H1 (cell line): ENCODE measurements around the gene CDH8. TPM values are rescaled to one million over a fixed set of nuclear protein-coding genes. Genes with fewer than 3 reads are reported as not detected.

Experiments
- CTCF ChIA-PET: fragments of 300-600 bp; sonication (Branson Sonifier 250); formaldehyde crosslinking; loops from one replicate; lab custom pipeline; 2021; ENCODE audit not compliant: partially characterized antibody; lab: Charles Lee
- POLR2A ChIA-PET: fragments of 300-600 bp; sonication (Branson Sonifier 250); formaldehyde crosslinking; loops from one replicate; lab custom pipeline; 2021; ENCODE audit warnings: inconsistent platforms; ENCODE audit not compliant: partially characterized antibody; lab: Charles Lee
- DNase-seq, 2 experiments: peaks; one replicate each; pipeline versions ENCODE4 v3.0.0 to v3.0.0-alpha.2; 2010 to 2022; ENCODE audit warnings: low spot score in 2 of 2, low read depth in 1 of 2, mixed read lengths in 1 of 2
- FAIRE-seq: peaks from 2 replicates; lab custom pipeline; 2011; peaks lifted over from hg19 to GRCh38; lab: Jason Lieb, UNC
- H2AFZ ChIP-seq: 2 replicates; pipeline ENCODE4 v1.8.1; 2012; ENCODE audit warnings: low read length, inconsistent platforms
- H2AK5ac ChIP-seq: 2 replicates; pipeline ENCODE4 v1.6.1; 2013; ENCODE audit warnings: low read depth, low read length
- H2BK120ac ChIP-seq: replicated peaks from 2 replicates; pipeline ENCODE3; 2013; ENCODE audit warnings: low read depth, low read length, inconsistent platforms
- H2BK12ac ChIP-seq: 2 replicates; pipeline ENCODE4 v1.6.1; 2013; ENCODE audit warnings: low read depth, low read length
- H2BK15ac ChIP-seq: 2 replicates; pipeline ENCODE4 v1.6.1; 2013; ENCODE audit warnings: low read length
- H2BK20ac ChIP-seq: 2 replicates; pipeline ENCODE4 v1.6.1; 2013; ENCODE audit warnings: low read length
- H2BK5ac ChIP-seq: 2 replicates; pipeline ENCODE4 v1.6.1; 2013; ENCODE audit warnings: low read depth, low read length
- H3K14ac ChIP-seq: 2 replicates; pipeline ENCODE4 v1.6.1; 2013; ENCODE audit warnings: inconsistent platforms; ENCODE audit not compliant: insufficient read length
- H3K18ac ChIP-seq: 2 replicates; pipeline ENCODE4 v1.6.1; 2013; ENCODE audit warnings: low read length; ENCODE audit errors: extremely low read depth
- H3K23ac ChIP-seq: 2 replicates; pipeline ENCODE4 v1.6.1; 2013; ENCODE audit warnings: inconsistent platforms; ENCODE audit not compliant: insufficient read length
- H3K23me2 ChIP-seq: 2 replicates; pipeline ENCODE4 v1.6.1; 2013; ENCODE audit warnings: low read depth, low read length
- H3K27ac ChIP-seq: 2 replicates; pipeline ENCODE4 v1.6.1; 2011; ENCODE audit warnings: low read depth, low read length, inconsistent platforms
- H3K27me3 ChIP-seq, 4 experiments: replicated peaks in 1 of 4; 1 replicate in 1 of 4; 2 replicates in 3 of 4; pipeline versions ENCODE4 v1.6.1 to v1.8.1; 2011 to 2013; ENCODE audit warnings: low read length in 3 of 4, mild to moderate bottlenecking in 3 of 4, inconsistent platforms in 2 of 4, mixed read lengths in 2 of 4, moderate library complexity in 1 of 4; ENCODE audit not compliant: control insufficient read depth in 3 of 4, insufficient read depth in 3 of 4; ENCODE audit errors: extremely low read depth in 1 of 4
- H3K36me3 ChIP-seq, 4 experiments: 2 replicates each; pipeline versions ENCODE4 v1.6.1 to v1.8.1; 2011 to 2013; ENCODE audit warnings: mild to moderate bottlenecking in 4 of 4, low read length in 3 of 4, moderate library complexity in 2 of 4, control low read depth in 1 of 4, inconsistent platforms in 1 of 4; ENCODE audit not compliant: insufficient read depth in 4 of 4, control insufficient read depth in 2 of 4
- H3K4ac ChIP-seq: replicated peaks from 2 replicates; pipeline ENCODE3; 2013; ENCODE audit warnings: low read length, low read depth, mixed read lengths, inconsistent platforms; ENCODE audit not compliant: insufficient read length
- H3K4me1 ChIP-seq, 4 experiments: replicated peaks in 1 of 4; 1 replicate in 1 of 4; 2 replicates in 3 of 4; pipeline versions ENCODE4 v1.6.1 to v1.8.1; 2011 to 2013; ENCODE audit warnings: low read length in 3 of 4, inconsistent platforms in 2 of 4, mixed read lengths in 1 of 4; ENCODE audit not compliant: insufficient read depth in 4 of 4, control insufficient read depth in 3 of 4
- H3K4me2 ChIP-seq, 2 experiments: 2 replicates each; pipeline versions ENCODE4 v1.6.1 to v1.8.1; 2011 to 2013; ENCODE audit warnings: low read depth in 2 of 2, low read length in 2 of 2, control low read depth in 1 of 2, inconsistent platforms in 1 of 2, mild to moderate bottlenecking in 1 of 2; ENCODE audit not compliant: insufficient read depth in 1 of 2
- H3K4me3 ChIP-seq, 4 experiments: fragments of 200-600, 300-600 bp in 1 of 4; sonication (generic), shearing (Covaris generic), sonication (Bioruptor Twin) in 1 of 4; 2 replicates each; pipeline versions ENCODE4 v1.5.1 to v1.8.1; 2011 to 2016; ENCODE audit warnings: low read length in 4 of 4, low read depth in 3 of 4, control low read depth in 2 of 4, inconsistent platforms in 2 of 4, mild to moderate bottlenecking in 2 of 4, mixed read lengths in 1 of 4, moderate library complexity in 1 of 4; ENCODE audit not compliant: insufficient read depth in 2 of 4; ENCODE audit errors: extremely low read depth in 1 of 4
- H3K56ac ChIP-seq: replicated peaks from 2 replicates; pipeline ENCODE3; 2013; ENCODE audit warnings: low read depth, mild to moderate bottlenecking, mixed read lengths, low read length, inconsistent platforms; ENCODE audit not compliant: insufficient read length
- H3K79me1 ChIP-seq: 2 replicates; pipeline ENCODE4 v1.6.1; 2013; ENCODE audit warnings: low read depth, low read length, control low read depth
- H3K79me2 ChIP-seq, 2 experiments: 2 replicates each; pipeline versions ENCODE4 v1.6.1 to v1.8.1; 2012 to 2013; ENCODE audit warnings: low read length in 2 of 2, mild to moderate bottlenecking in 2 of 2, inconsistent platforms in 1 of 2; ENCODE audit not compliant: insufficient read depth in 2 of 2, control insufficient read depth in 1 of 2
- H3K9ac ChIP-seq, 4 experiments: replicated peaks in 1 of 4; 1 replicate in 1 of 4; 2 replicates in 3 of 4; pipeline versions ENCODE4 v1.6.1 to v1.8.1; 2011 to 2013; ENCODE audit warnings: low read depth in 3 of 4, low read length in 3 of 4, control low read depth in 2 of 4, mild to moderate bottlenecking in 2 of 4, moderate library complexity in 2 of 4, inconsistent platforms in 1 of 4; ENCODE audit errors: extremely low read depth in 1 of 4
- H3K9me3 ChIP-seq, 2 experiments: 2 replicates each; pipeline versions ENCODE4 v1.6.1 to v1.8.1; 2012 to 2013; ENCODE audit warnings: mild to moderate bottlenecking in 2 of 2, moderate library complexity in 2 of 2, control low read depth in 1 of 2, inconsistent platforms in 1 of 2, low read depth in 1 of 2, low read length in 1 of 2, mixed read lengths in 1 of 2; ENCODE audit not compliant: insufficient read depth in 2 of 2
- H4K20me1 ChIP-seq, 2 experiments: replicated peaks in 1 of 2; 2 replicates each; pipeline versions ENCODE3 to v1.8.1; 2011 to 2013; ENCODE audit warnings: inconsistent platforms in 2 of 2, low read length in 2 of 2, mild to moderate bottlenecking in 1 of 2; ENCODE audit not compliant: insufficient read depth in 2 of 2, control insufficient read depth in 1 of 2
- H4K5ac ChIP-seq: 2 replicates; pipeline ENCODE4 v1.6.1; 2013; ENCODE audit warnings: low read length, low read depth, mixed read lengths, inconsistent platforms; ENCODE audit not compliant: insufficient read length
- H4K8ac ChIP-seq: 2 replicates; pipeline ENCODE4 v1.8.0; 2013; ENCODE audit warnings: mild to moderate bottlenecking, moderate library complexity, low read length, inconsistent platforms; ENCODE audit not compliant: insufficient read depth; ENCODE audit errors: extremely low read depth
- H4K91ac ChIP-seq: replicated peaks from 2 replicates; pipeline ENCODE3; 2013; ENCODE audit warnings: low read length, mixed read lengths, inconsistent platforms; ENCODE audit not compliant: insufficient read length
- BCL11A ChIP-seq, 2 experiments: IDR thresholded peaks; one replicate each; pipeline ENCODE4 v1.6.1; 2011; ENCODE audit warnings: low read depth in 2 of 2, low read length in 2 of 2, mild to moderate bottlenecking in 2 of 2
- CHD1 ChIP-seq: IDR thresholded peaks from 2 replicates; pipeline ENCODE4 v1.6.1; 2012; ENCODE audit warnings: low read depth, low read length, improper control_type of control experiment
- CTBP2 ChIP-seq: IDR thresholded peaks from 2 replicates; pipeline ENCODE4 v1.7.0; 2011; ENCODE audit warnings: borderline replicate concordance, mild to moderate bottlenecking, moderate library complexity, mixed read lengths, low read length; ENCODE audit not compliant: insufficient read depth, insufficient read length
- HDAC6 ChIP-seq: IDR thresholded peaks from one replicate; pipeline ENCODE4 v1.7.1; 2012; ENCODE audit warnings: low read depth, mild to moderate bottlenecking, inconsistent platforms, low read length, moderate library complexity
- KDM1A ChIP-seq: fragments of 200-600, 300-600 bp; sonication (generic); IDR thresholded peaks from 2 replicates; pipeline ENCODE4 v1.7.1; 2016; ENCODE audit warnings: mild to moderate bottlenecking, low read length, borderline replicate concordance
- KDM5A ChIP-seq: fragments of 200-600 bp; IDR thresholded peaks from 2 replicates; pipeline ENCODE4 v1.7.1; 2012; ENCODE audit warnings: mild to moderate bottlenecking, low read length, inconsistent platforms, mixed read lengths
- NANOG ChIP-seq: IDR thresholded peaks from 2 replicates; pipeline ENCODE4 v1.6.1; 2011; ENCODE audit warnings: low read length, low read depth, mild to moderate bottlenecking, inconsistent platforms; ENCODE audit not compliant: insufficient read depth, poor library complexity, severe bottlenecking
- SIRT6 ChIP-seq: IDR thresholded peaks from one replicate; pipeline ENCODE4 v1.7.1; 2012; ENCODE audit warnings: low read length, inconsistent platforms
- SP1 ChIP-seq: IDR thresholded peaks from 2 replicates; pipeline ENCODE4 v1.6.1; 2011; ENCODE audit warnings: low read depth, low read length
- ZNF274 ChIP-seq: IDR thresholded peaks from 2 replicates; pipeline ENCODE4 v1.7.0; 2012; ENCODE audit warnings: low read length, borderline replicate concordance; ENCODE audit errors: extremely low read depth
- WGBS, 2 experiments: shearing (Covaris generic) in 1 of 2; methylation state at CpG; one replicate each; pipeline versions ENCODE4 v1.1.6 to v1.1.7; 2013 to 2015; ENCODE audit warnings: low lambda C conversion rate in 2 of 2, mixed read lengths in 2 of 2, inconsistent platforms in 1 of 2, low coverage in 1 of 2, missing lambda C conversion rate in 1 of 2; ENCODE audit not compliant: insufficient replicate concordance in 2 of 2, insufficient coverage in 1 of 2, insufficient read length in 1 of 2; ENCODE audit errors: extremely low coverage in 1 of 2, missing lambda C conversion rate in 1 of 2; 5-methylcytosine and 5-hydroxymethylcytosine counted together
- polyA plus RNA-seq, 7 experiments: library from polyadenylated mRNA; depleted of rRNA in 3 of 7; stranded (reverse) in 5 of 7; unstranded in 2 of 7; fragments of >200 nt in 5 of 7; fragments of 200-250 nt in 2 of 7; gene quantifications; 1 replicate in 5 of 7; 2 replicates in 1 of 7; 4 replicates in 1 of 7; pipeline versions ENCODE4 v1.2.1 to v1.2.3, GENCODE V29; 2011 to 2013; ENCODE audit warnings: missing spikeins in 2 of 7, mixed read lengths in 2 of 7
- total RNA-seq: library from RNA; stranded (reverse); fragmentation: NEBNext Ultra II Directional; extraction: Animal tissue kit (Norgen Biotek cat#: 25700); gene quantifications from 2 replicates; pipeline ENCODE4 v1.2.1, GENCODE V29; 2021
- TF ChIP-seq, protein P1 (sequence below): IDR thresholded peaks from 2 replicates; pipeline ENCODE4 v1.6.1; 2012; ENCODE audit warnings: low read length, inconsistent platforms

Gene CDH8
- total and polyA plus RNA-seq, 2 of the 8 experiments (the other 6 are each of a cell fraction or from before 2014, with no cell fraction given), result 7.7 to 8.4 TPM

DNA sequence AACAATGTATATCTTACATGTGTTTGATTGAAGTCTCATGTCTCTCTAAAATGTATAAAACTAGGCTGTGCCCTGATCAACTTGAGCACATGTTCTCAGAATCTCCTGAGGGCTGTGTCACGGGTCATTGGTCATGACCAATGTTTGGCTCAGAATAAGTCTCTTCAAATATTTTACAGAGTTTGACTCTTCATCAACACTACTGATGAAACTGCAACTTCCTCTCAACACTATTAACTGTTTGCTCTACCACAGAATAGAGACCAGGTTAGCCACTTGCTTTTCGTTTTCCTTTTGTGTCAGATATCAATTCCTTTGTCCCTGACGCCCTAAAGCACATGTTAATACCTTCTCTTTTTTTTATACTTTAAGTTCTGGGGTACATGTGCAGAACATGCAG lies 358.1 kb downstream of the CDH8 start:
- no peak overlapping the region for H2BK12ac ChIP-seq
- WGBS, 2 experiments, result 84% methylated on average over 3 of the region's 3 CpGs; no CpG with 5 or more reads in 1 of the 2 experiments
- CTCF ChIA-PET, result no interaction called here
- H4K91ac ChIP-seq, result no peak overlapping the region
- H3K4me3 ChIP-seq, result no peak overlapping the region
- no peak overlapping the region for H3K9ac ChIP-seq
- POLR2A ChIA-PET, result no interaction called here
- peak overlapping the region; percentile 55 for H2BK120ac ChIP-seq
- DNase-seq (no peak), FAIRE-seq (peak; percentile 65)
- no peak overlapping the region for H2AK5ac ChIP-seq
- peak overlapping the region; percentile 42; the same call in 1 of the 2 replicates for H3K18ac ChIP-seq
- peaks cover 0 to 7% (median 0%) of the 10 kb centered on the region in 4 experiments; a peak in 1 of 7 replicates for H3K4me1 ChIP-seq
- no peak overlapping the region for H2BK20ac ChIP-seq
- H2AFZ ChIP-seq, result no peak overlapping the region
- H3K79me1 ChIP-seq, result no peaks in the 10 kb centered on the region
- no peaks in the 10 kb centered on the region for H3K9me3 ChIP-seq
- no peaks in the 10 kb centered on the region for H4K20me1 ChIP-seq
- H3K56ac ChIP-seq, result no peak overlapping the region
- H3K14ac ChIP-seq, result no peak overlapping the region
- H3K36me3 ChIP-seq, result no peaks in the 10 kb centered on the region
- H3K27ac ChIP-seq, result no peak overlapping the region
- H3K4me2 ChIP-seq, result no peak overlapping the region
- no peak overlapping the region for H4K8ac ChIP-seq
- H2BK15ac ChIP-seq, result no peak overlapping the region
- no peaks in the 10 kb centered on the region; the same call in 1 of the 2 replicates for H3K23me2 ChIP-seq
- no peaks in the 10 kb centered on the region for H3K79me2 ChIP-seq
- H4K5ac ChIP-seq, result no peak overlapping the region
- H2BK5ac ChIP-seq, result no peak overlapping the region
- no peak overlapping the region for H3K23ac ChIP-seq
- H3K4ac ChIP-seq, result no peak overlapping the region
- H3K27me3 ChIP-seq, result no peaks in the 10 kb centered on the region
- TF ChIP-seq HDAC6 (no peak), CTBP2 (no peak), NANOG (no peak), SIRT6 (no peak), KDM1A (no peak), ZNF274 (no peak), KDM5A (no peak), CHD1 (no peak), BCL11A (IDR thresholded peaks at IDR 0.05; ENCODE audit: low read depth in 2 of 2, low read length in 2 of 2) (no peak), SP1 (no peak)
- TF ChIP-seq, protein P1, sequence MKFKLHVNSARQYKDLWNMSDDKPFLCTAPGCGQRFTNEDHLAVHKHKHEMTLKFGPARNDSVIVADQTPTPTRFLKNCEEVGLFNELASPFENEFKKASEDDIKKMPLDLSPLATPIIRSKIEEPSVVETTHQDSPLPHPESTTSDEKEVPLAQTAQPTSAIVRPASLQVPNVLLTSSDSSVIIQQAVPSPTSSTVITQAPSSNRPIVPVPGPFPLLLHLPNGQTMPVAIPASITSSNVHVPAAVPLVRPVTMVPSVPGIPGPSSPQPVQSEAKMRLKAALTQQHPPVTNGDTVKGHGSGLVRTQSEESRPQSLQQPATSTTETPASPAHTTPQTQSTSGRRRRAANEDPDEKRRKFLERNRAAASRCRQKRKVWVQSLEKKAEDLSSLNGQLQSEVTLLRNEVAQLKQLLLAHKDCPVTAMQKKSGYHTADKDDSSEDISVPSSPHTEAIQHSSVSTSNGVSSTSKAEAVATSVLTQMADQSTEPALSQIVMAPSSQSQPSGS, result no peak
